ENCODE data around the gene RXRA.

Gene RXRA

DNA sequence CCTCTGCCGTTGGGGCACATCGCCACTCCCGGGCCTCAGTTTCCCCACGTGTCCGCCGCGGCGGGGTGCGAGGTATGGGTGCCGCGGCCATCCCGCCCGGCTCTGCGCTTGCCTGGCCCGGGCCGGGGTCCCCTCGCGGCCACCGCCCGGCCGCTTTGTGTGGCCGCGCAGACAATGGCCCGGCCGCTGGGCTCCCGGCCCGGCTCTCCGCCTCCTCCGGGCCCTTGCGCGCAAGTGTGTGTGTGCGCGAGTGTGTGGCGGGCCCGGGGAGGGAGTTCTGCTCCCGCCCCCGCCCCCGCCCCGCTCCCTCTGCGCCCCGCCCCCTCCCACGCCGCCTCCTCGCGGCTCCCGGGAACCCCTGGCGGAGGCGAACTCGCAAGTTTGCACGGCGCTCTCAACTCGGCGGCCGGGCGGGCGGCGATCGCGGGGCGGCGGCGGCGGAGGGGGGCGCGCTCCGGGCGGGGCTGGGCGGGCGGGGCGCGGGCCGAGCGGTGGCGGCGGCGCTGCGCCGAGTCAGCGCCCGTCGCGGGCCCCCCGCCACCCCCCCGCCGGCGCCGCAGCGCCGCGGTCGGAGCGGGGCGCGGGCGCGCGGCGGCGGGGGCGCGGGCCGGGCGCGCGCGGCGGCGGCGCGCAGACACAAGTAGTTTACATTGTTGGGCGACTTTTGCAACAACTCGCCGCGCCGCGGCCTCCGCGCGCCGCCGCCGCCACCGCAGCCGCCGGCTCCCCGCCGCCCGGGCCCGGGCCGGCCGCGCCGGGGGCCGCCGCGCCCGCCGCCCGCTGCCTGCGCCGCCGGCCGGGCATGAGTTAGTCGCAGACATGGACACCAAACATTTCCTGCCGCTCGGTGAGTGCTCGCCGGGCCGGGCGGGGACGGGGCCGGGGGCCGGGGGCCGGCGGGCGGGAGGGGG, at the start of gene RXRA:
Gene RXRA, plus strand, starts transcription at position 643 of the 911 bp plus-strand sequence. Its CDS starts 177 bp downstream, at position 820.
- no peak for DNase-seq

DNA sequence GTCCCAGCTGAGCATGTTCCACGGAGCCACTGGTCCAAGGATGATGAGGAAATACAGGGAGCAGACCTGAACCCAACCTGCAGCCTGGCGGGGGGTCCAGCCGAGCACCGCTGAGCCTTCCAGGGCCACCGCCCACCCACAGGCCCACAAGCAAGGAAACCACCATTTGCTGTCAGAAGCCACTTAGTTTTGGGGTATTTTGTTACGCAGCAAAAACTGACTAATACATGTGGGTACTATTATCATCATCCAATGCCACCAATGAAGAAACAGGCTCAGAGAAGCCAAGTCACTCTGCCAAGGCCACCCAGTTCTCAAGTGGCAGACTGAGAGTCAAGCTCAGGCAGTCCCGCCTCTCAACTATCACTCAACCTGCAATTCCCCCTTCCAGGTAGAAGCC, 48.0 kb upstream of the RXRA start:
- DNase-seq: no peak

DNA sequence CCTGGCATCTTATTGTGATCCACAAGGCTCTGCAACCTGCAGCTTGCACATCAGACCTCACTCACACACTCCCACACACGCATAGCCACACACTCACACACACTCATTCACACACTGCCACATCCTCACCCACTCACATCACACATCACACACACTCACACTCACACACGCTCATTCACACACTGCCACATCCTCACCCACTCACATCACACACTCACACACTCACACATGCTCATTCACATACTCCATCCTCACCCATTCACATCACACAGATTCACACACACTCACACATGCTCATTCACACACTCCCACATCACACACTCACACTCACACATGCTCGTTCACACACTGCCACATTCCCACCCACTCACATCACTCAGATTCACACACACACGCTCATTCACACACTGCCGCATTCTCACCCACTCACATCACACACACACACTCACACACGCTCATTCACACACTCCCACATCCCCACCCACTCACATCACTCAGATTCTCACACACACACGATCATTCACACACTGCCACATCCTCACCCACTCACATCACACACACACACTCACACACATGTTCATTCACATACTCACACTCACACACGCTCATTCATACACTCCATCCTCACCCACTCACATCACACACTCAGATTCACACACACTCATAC, 47.1 kb upstream of the RXRA start:
- DNase-seq: no peak

DNA sequence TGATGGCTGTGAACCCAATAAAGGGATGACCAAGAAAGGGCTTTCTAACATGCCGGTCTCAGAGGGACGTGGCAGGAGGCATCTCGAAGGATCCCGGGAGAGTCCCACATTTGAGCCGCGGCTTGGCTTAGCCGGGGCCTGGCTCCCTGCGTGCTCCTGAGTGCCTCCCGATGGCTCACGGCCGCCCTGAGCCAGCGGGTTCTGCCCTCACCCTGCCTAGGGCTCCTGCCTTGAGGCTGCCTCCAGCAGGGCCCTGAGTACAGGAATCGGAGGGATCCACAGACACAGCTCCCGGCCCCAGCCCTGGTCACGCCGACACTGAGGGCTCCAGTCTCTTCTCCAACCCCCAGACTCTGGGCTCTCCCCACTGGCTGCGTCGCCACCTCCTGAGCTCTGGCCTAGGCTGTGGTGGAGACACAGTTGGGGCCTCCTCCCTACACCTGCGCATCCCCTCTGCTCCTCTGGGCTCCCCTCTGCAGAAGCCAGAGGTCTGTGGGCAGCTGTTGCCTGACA, 44.1 kb upstream of the RXRA start:
- DNase-seq: no peak

DNA sequence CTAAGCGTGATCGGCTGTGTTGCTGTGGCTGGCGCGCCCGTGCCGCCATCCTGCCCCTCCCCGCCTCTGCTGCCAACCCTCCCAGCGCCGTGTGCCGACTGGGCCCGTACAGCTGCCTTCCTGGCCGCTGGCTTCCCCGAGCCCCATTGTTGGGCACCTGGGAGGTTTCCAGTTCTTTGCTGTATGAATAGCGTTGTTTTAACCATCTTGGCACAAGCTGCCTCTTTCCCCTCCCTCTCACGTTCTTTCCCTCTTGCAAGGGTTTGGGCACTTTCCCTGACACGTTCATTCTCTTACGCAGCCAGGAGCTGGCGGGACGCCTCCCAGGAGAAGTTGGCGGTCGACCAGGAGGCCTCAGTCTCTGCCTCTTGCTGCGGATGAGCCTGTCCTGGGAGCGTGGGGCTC, 43.1 kb upstream of the RXRA start:
- DNase-seq: no peak

DNA sequence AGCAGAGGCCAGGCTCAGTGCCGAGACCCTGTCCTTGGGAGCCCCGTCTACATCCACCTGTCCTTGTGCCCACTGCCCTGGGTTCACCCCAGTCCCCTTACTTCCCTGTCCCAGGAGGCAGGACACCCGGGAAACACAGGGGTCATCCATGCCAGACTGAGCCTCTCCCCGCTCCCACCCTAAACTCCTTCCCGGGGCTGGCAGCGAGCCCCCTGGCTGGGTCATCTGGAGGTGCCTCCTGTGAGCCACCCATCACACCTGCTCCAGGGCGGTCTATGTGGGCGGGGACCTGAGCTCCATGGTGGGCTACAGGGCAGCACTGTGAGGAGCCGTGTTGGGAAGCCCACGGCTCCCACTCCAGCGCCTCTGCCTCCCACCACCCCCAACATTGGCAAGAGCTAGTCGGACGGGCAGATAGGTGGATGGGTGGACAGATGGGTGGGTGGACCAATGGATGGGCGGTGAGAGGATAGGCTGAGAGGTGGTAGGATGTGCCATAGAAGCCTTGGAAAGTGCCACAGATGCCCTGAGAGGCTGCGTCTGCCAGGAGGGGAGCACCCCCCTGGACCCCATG, 42.5 kb upstream of the RXRA start:
- DNase-seq: no peak

DNA sequence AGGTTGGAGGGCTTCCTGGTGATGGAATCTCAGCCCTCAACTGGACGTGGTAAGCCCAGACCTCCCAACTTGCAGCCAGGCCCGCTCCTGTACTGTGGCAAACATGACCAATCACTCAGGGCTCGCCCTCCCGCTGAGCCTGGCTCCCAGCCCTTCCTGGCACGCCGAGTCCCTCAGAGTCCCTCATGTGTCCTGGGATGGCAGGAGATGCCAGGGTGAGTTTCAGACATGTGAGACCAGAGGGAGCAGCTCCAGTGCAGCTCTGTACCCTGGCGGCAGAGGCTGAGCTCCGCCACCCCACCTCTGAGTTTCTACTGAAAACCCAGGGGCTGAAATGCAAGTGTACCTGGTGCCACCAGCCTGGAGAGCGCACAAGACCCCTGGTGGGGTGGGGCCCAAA, 42.0 kb upstream of the RXRA start:
- no peak for DNase-seq

DNA sequence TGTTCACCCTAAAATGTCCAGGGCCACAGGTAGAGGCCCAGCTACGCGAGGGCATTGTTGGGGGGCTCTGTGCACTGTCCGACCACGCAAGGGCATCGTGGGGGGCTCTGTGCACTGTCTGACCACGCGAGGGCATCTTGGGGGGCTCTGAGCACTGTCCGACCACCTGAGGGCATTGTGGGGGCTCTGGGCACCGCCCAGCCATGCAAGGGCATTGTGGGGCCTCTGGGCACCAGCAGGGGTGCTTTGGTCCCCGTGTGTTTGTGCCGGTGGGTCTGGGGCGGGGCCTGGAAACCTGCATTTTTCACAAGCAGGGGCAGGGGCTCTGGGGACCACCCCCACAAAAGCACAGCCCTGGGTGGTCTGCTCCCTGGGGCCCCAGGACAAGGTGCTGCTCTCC, 41.5 kb upstream of the RXRA start:
- DNase-seq: no peak

DNA sequence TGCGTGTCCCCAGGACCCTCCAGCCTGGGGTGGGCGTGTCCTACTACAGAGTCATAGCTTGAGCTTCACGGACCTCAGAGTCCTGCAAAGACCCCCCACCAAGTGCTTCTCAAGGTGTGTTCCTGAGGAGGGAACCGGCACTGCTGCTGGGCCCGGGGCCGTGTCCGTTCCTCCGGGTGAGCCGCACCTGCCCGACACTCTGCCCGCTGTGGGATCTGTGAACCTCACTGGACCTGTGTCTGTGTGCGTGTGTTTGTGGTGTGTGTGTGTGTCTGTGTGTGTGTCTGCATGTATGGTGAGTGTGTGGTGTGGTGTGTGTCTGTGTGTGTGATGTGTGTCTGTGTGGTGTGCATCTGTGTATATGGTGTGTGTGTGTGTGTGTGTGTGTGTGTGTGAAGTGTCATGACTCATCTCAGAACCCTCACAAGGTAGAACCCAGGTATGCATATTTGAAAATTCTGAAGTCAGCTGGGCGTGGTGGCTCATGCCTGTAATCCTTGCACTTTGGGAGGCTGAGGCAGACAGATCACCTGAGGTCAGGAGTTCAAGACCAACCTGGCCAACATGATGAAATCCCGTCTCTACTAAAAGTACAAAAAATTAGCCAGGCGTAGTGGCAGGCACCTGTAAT, 40.9 kb upstream of the RXRA start:
- DNase-seq: no peak

DNA sequence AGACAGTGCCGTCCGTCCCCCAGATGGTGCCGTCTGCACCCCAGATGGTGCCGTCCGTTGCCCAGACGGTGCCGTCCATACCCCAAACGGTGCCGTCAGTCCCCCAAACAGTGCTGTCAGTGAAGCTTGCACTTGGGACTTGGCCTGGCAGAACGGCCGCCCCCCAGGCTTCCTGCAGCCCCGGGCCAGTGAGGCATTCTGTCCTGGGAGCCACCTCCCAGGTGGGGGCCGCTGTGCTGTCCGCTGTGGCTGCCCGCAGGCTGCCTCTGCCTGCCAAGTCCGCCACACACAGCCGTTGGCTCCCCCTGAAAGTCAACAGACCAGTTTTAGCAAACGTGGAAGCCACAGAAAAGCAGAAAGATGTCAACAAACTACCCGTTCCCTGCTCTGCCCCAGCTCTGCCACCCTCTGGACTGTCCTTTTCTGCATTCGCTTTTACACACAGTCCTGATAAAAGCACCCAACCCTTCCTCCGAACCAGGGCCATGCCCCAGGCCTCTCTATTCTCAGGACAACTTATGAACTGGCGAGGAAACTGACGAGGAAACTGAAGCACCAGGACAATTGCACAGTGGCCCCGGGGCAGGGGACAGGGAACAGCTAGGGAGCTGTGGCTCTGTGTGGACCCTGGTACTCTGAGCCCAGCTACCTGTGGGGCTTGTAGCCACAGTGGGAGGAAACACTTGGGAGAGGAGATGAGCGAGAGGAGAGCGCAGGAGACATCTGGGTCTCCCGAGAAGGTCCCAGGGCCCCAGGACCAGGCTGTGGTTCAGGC, 39.6 kb upstream of the RXRA start:
- no peak for DNase-seq

DNA sequence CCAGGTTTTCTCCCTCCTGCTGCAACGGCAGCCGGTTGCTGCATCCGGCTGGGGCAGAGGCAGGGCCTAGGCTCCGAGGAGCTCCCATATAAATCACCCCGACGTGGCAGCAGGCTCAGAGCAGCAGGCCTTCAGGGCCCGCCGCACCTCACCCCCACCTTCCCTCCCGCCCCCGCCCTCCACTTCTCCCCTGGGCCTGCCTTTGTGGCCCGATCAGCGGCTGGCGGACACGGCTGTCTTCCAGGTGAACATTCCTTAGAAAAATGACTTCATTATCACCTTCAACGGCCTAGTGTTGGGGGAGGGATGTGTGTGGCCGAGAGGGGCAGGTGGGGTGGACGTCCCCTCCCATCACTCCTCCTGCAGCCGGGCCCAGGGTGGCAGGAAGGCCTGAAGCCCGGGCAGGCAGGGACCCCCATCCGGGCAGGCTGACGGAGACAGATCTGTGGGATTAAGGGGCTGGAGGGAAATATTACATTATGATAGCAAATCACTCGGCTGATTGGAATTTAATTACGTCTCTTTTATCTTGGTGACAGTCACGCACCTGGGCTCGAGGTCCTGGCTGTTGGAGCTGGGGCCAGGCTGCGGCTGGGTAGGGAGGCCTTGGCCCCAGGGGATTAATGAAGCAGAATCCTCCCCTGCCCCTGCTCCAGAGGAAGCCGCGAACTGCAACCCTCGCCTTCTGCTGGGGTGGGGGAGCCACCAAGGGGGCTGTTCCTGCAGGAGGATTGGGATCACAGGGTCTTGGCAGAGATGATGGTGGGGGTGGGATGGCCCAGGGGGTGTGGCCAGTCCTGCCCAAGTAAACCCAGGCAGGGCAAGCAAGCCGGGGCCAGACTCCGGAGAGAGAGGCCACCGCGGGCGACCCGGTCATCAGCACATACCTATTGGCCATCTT, 38.4 kb upstream of the RXRA start:
- DNase-seq: no peak

DNA sequence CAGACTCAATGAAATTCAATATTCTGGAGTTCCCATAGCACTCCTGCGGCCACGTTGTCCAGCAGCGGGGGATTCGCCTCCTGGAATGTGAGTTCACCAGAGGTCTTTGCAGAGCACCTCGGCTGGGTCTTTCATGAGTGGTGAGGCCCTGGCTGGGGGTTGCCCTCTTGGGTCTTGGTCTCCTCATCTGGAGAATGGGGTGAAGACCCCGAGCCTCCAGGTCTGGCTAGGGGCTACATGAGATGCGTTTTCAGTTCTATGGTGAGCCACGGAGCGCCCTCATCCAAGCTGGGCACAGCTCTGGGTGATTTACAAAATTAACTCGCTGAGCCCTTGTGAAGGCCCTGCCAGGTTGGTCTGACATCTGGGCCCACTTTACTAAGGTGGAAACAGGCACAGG, 37.5 kb upstream of the RXRA start:
- DNase-seq: no peak

DNA sequence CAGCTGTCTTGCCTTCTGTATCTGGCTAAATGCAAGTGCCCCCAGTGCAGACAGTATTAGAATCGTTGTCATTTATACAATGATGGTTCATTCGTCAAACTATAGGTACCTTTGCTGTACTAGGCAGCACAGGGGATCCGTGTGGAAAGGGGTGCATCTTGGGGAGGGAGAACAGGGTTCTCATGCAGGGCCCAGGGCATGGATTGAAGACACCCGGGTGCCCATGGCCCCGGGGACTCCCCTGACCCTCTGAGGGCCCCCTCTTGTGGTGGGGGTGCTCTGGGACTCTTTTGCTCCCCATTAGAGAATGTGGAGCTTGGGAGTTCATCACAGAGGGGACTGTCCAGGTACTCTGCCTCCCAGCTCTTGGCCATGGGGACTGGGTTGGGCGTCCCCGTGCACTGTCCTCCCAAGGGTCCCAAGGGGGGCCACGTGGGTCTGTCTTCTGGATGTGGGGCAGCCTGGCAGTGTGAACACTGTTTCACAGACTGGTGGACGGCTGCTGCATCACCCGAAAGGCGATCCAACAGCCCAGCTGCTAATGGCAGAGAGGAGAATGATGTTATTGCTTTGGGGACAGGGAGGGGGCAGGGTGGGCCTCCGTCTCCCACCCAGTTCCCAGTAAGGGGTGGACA, 36.9 kb upstream of the RXRA start:
- DNase-seq: no peak

DNA sequence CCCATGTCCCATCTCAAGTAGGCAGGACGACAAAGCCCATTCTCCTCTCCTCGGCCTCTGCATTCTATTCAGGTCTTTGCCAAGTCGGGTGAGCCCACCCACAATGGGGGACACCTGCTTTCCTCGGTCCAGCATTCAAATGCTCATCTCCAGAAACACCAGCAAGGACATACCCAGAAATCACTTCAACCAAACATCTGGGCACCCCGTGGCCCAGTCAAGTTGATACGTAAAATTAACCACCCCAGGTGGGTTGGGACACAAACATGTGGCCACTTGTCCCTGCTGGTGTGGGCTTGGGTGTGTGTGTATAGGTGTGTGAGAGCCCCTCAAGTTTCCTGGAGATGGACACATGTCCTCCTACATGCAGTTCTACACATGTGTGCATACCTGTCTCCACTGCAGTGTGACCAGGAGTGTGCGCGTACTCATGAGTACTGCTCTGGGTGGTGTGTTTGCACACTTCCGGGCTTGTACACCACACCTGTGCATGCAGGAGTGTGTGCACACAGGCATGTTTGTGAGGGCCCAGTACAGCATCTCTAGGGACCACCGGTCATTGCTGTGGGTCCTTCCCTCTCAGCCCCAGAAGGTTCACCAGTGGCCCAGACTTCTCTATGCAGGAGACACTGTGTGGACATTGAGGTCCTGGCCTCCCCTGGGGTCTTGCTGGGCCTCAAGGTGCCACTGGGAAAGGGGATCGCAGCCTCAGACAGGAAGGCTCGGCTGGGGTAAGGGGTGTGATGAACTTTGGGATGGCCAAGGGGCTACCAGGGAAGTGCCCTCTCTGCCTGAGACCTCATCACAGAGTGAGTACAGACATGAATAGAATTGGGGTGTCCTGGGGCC, 35.4 kb upstream of the RXRA start:
- no peak for DNase-seq

DNA sequence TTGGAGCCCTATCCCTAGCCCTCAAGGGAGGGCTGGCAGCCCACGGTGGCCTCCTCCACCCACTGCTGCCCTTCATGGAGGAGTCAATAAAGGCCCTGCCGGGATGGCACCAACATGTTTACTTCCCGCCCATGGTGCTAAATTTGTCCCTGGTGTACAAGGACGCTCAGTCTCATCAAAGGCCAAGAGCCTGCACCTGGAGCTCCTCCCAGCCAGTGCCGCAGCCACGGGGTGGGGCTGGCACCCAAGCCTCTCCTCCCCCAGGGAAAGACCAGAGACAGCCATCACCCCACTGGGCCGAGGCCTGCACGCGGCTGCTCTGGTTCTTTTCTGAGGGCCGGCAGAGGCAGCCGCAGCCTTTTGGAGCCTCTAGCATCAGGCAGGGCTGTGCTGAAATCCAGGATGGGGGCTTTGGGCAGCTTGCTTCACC, 34.8 kb upstream of the RXRA start:
- no peak for DNase-seq

DNA sequence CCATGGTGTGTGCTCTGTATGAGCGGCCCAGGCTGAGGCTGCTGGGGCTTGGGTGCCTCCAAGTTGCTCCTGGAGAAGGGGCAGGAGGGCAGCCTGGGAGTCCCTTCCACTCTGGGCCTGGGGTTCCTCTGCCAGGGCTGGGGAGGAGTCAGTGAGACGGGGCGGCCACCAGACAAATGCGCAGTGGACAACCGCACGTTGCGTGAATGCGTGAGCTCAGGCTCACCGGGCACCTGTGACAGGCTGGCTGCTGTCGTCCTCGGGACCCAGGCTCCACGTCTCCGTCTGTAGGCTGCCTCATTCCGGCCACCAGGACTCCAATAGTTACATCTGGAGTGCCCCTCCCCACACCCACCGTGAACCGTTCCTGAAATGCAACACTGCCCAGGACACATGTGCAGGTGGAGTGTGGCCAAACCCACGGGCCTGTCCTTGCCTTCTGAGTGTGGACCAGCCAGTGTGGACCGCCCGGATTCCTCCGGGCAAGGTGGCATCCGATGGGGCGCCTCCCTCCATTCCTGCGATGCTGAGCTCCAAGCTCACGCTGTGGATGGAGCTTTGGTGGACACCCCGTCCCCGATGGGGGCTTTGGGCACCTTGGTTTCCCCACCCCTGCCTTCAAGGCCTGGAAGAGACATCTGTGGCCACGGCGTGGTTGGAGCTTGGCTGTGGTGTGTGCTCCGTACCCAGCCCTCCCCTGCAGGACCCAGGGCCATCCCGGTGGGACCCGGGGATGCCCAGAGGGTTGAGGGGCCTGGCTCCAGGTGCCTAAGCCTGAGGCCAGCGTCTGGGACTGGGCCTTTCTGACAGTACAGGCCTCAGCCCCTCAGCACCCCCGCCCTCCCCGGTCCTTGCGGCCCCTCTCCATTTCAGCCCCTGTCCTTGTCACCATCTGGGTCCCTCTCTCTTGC, 34.0 kb upstream of the RXRA start:
- DNase-seq: no peak

DNA sequence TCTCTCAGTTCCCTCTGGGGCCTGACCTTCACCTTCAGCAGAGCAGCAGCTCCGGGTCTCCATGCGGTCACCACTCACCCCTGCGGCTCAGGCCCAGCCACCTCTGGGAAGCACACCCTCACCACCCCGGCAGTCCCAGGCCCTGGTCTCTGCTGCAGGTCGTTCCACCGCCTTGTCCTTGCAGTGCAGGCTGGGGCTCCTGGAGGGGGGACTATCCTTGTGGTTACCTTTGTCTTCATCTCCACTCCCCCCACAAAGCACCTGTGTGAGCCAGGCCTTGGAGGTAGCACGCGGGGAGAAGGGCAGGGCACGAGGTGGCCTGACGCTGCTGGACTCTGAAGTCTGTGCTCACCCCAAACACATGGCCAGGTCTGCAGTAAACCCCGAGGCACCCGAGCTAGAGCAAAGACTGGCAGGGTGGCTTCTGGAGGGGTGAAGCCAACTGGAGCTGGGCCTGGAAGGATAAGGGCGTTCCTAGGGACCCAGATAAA, 33.2 kb upstream of the RXRA start:
- DNase-seq: no peak

DNA sequence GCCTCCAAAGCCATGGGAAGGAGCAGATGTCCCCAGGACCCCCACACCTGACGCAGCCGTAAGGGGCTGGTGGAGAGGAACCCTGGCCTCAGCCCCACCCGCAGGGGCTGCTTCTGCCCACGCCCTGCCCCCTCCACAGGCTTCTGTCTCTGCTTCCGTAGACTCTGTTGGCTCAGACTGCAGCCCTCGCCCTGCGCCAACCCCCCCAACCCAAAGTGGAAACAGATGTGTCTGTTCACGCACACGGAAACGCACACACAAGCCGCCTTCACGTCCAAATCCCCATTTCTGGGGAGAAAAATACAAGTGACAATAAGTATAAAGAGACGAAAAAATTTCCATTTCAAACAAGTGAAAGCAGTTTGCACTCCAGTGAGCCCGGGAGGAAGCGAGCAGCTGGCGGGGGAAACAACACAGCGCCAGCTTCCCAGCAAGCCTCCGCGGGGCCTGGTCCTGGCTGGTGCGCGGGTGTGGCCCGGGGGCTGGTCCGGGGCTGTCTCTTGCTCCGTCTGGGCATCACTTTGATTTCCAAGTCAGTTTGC, 32.6 kb upstream of the RXRA start:
- no peak for DNase-seq
